ENCODE data around the gene LHX4. TPM values are rescaled to one million over a fixed set of nuclear protein-coding genes. Genes with fewer than 3 reads are reported as not detected.

LHX4 gene
- total RNA-seq, 1 donor from 2014 or later = under 0.01 TPM

DNA sequence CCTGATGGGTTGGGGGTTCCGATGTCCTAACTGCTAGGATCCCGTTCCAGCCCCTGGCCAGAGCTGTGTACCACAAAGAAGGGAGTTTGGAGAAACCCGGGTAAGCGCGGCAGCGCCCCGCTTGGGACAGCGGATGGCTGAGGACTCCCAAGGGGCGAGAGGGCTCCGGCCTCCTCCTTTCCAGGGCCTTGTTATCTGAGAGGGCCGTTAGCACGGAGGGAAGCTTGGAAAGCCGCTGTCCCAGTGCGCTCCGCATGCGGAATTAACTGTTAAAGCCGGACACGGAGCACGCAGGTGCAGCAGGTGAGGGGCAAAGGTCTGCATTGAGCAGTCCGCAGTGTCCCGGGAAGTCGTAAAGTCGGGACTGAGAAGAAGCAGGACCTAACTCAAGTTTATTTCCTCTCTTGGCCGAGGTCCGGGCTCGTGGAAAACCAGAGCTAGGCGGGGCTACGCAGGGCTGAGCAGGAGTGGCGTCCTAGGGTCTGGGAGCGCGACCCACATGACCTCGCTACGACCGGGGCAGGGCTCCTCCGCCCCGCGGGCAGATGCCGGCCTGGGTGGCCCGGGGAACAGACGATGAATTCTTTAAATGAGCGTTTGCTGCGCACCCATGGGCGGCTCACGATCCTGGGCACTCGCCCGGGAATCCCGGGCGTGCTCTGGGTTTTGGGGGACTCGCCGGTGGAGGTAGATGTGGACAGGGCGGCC is 4.5 kb downstream of the LHX4 start:
- TF ChIP-seq, protein P1, sequence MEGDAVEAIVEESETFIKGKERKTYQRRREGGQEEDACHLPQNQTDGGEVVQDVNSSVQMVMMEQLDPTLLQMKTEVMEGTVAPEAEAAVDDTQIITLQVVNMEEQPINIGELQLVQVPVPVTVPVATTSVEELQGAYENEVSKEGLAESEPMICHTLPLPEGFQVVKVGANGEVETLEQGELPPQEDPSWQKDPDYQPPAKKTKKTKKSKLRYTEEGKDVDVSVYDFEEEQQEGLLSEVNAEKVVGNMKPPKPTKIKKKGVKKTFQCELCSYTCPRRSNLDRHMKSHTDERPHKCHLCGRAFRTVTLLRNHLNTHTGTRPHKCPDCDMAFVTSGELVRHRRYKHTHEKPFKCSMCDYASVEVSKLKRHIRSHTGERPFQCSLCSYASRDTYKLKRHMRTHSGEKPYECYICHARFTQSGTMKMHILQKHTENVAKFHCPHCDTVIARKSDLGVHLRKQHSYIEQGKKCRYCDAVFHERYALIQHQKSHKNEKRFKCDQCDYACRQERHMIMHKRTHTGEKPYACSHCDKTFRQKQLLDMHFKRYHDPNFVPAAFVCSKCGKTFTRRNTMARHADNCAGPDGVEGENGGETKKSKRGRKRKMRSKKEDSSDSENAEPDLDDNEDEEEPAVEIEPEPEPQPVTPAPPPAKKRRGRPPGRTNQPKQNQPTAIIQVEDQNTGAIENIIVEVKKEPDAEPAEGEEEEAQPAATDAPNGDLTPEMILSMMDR (IDR thresholded peaks at IDR 0.05; ENCODE audit: insufficient read depth, low read length, severe bottlenecking) = no peak
- H3K27me3 ChIP-seq (ENCODE audit: control insufficient read depth, insufficient read depth, low read length) = peaks cover 66% of the 10 kb centered on the region
- FAIRE-seq (no peak), DNase-seq (ENCODE audit: low read depth) (no peak)
- no peak overlapping the region for H3K4me3 ChIP-seq (ENCODE audit: low read depth, low read length)
- no peaks in the 10 kb centered on the region for H3K36me3 ChIP-seq (ENCODE audit: control insufficient read depth, insufficient read depth, low read length)

DNA sequence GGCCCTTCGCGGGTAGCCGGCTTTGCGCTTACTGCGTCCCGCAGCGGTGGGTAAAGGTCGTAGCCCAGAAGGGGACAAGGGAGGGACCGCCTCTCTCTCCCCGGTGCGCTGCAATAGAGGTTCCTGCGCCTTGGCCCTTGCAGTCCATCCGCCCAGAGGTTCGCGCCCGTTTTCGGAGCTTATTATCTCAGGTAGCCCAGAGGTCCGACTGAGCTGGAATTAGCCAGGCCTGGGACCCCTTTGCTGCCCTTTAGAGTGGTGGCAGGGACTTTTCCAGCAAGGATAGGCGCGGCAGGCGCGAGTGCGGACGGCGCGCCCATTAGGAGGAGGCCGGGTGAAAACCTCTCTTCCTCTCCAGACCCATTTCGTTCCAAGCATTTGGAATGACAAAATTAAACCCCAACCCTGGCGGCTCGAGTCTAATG is 5.0 kb downstream of the LHX4 start:
- DNase-seq (ENCODE audit: low read depth) (no peak), FAIRE-seq (no peak)
- no peaks in the 10 kb centered on the region for H3K36me3 ChIP-seq (ENCODE audit: control insufficient read depth, insufficient read depth, low read length)
- no peak overlapping the region for H3K4me3 ChIP-seq (ENCODE audit: low read depth, low read length)
- TF ChIP-seq, protein P1 (IDR thresholded peaks at IDR 0.05; ENCODE audit: insufficient read depth, low read length, severe bottlenecking) = no peak
- peaks cover 70% of the 10 kb centered on the region for H3K27me3 ChIP-seq (ENCODE audit: control insufficient read depth, insufficient read depth, low read length)

DNA sequence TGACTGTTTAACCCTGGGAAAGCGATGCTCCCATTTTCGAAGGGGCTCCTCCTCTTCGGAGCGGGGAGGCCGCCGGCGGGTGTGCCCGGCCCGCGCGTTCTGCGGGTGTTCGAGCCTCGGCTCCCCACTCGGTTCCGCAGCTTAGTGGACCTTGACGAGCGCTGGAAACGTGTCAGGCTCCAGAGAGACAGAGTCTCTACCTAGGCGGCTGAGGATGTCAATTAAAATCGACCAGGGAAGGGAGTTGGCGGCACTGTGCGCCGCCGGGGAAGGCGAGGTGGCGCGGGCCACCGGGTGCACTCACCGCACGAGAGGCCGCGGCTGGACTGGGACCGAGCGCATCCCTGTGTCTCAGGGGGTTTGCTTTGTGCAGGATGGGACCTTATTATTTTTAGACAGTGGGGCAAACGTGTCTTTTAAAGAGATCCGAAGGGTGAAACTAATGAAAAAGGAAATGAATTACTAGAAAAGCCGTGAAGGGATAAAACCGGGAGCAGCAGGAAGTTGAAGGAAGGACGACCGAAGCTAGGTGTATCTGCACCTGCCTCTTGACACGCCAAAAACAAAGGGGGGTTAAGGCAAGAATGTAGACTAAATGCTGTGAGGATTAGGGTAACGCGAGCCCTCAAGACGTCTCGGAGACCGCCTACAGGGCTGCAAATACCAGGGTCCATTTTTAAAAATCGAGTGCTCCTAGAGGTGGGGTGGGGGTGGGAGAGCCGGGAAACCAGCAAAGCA is 5.6 kb downstream of the LHX4 start:
- FAIRE-seq (no peak), DNase-seq (ENCODE audit: low read depth) (no peak)
- TF ChIP-seq, protein P1 (IDR thresholded peaks at IDR 0.05; ENCODE audit: insufficient read depth, low read length, severe bottlenecking) = no peak
- no peaks in the 10 kb centered on the region for H3K36me3 ChIP-seq (ENCODE audit: control insufficient read depth, insufficient read depth, low read length)
- H3K27me3 ChIP-seq (ENCODE audit: control insufficient read depth, insufficient read depth, low read length) = peaks cover 69% of the 10 kb centered on the region
- no peak overlapping the region for H3K4me3 ChIP-seq (ENCODE audit: low read depth, low read length)

DNA sequence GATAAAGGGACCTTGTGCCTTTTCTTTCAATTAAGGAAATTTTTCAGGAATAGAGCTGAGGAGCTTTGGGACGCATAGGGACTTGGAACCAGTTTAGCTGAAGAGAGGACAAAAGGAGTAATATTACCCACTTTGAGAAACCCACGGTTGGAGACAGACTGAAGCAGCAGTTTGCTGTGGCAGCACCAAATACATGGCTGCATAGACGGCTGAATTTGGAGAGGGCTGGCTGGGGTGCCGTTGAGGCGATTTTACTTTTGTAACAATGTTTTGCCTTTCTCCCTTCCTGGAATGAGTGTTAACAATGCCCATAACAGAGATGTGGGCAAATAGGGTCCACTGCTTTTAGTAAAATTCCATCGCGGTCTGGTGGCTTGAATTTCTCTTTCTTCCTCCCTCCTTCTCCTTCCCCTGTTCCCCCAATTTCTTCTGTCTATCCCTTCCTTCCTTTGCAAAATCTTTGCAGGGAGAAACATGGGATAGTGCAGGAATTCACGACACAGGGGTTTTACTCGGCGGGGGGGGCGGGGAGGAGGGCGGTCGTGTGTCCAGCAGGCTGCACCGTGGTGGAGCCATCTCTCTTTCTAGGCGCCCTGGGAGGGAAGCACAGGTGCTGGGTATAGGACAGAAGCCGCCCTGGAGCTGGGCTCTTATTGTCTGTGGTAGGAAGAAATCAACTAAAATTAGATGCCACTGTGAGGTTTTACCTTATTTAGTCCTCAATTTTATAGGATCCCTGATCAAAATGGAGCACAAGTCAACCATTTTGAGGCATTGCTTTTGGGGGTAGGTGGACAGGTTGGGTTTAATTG is 6.8 kb downstream of the LHX4 start:
- Histone ChIP-seq H3K4me3 (ENCODE audit: low read depth, low read length) (no peak overlapping the region), H3K27me3 (ENCODE audit: control insufficient read depth, insufficient read depth, low read length) (peaks cover 68% of the 10 kb centered on the region), H3K36me3 (ENCODE audit: control insufficient read depth, insufficient read depth, low read length) (no peaks in the 10 kb centered on the region)
- no peak for DNase-seq (ENCODE audit: low read depth)
- FAIRE-seq = no peak
- TF ChIP-seq, protein P1 (IDR thresholded peaks at IDR 0.05; ENCODE audit: insufficient read depth, low read length, severe bottlenecking) = no peak

DNA sequence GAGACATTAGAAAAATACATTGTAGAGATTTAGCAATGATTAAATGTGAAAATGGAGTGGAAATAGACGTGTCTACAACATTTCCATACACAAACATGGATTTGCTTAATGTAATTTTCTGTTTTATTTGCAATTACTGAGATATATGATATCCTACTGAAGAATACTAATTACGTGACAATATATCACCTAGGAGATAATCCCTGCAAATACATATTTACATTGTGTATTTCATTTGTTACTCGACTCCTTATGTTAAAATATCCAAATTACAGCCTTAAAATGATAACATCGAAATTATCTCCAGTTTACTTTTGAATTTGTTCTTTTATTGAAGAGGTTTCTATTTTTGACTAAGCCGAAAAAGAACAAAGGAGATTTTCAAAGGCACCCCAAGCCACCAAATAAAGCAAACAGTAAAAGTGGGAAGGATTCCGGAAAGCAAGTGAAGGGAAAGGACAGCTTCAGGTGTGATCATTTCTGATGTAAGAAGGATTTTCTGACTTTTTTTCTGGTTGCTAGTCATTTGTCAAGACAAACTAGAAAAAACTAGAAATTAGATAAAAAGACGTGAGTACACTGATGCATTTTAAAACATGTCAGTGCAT is 7.9 kb downstream of the LHX4 start:
- TF ChIP-seq, protein P1 (IDR thresholded peaks at IDR 0.05; ENCODE audit: insufficient read depth, low read length, severe bottlenecking) = no peak
- peaks cover 57% of the 10 kb centered on the region for H3K27me3 ChIP-seq (ENCODE audit: control insufficient read depth, insufficient read depth, low read length)
- no peaks in the 10 kb centered on the region for H3K36me3 ChIP-seq (ENCODE audit: control insufficient read depth, insufficient read depth, low read length)
- no peak for FAIRE-seq
- no peak overlapping the region for H3K4me3 ChIP-seq (ENCODE audit: low read depth, low read length)
- no peak for DNase-seq (ENCODE audit: low read depth)

Data from bronchial epithelial cell (primary cell).